Fibroblast of pulmonary artery (primary cell): Measurements from ENCODE around the gene ZSCAN21.

ENCODE experiments used
- DNase-seq: peaks from one replicate; pipeline ENCODE4 v3.0.0-alpha.2; 2010; ENCODE audit warnings: low read depth
- H3K4me3 ChIP-seq: replicated peaks from 2 replicates; pipeline ENCODE4 v1.5.1; 2011; ENCODE audit warnings: low read depth, mild to moderate bottlenecking, control low read depth, low read length, moderate library complexity
- TF ChIP-seq, protein P1 (sequence below): IDR thresholded peaks from 2 replicates; pipeline ENCODE4 v1.5.1; 2011; ENCODE audit warnings: mild to moderate bottlenecking, control low read depth, low read length, inconsistent platforms; ENCODE audit errors: missing control alignments

Gene ZSCAN21

DNA sequence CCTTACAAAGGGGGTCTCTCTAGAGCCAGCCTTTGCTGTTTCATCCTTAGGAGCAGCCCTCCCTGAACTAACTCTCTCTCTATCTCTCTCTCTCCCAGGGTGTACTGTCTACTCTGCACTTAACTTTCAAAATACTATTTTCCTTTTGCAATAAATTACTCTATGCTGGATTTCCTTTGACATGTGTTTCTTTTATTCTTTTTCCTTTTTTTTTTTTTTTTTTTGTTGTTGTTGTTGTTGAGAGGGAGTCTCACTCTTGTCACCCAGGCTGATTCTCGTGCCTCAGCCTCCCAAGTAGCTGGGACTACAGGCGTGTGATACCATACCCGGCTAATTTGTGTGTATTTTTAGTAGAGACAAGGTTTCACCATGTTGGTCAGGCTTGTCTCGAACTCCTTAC, 33.4 kb downstream of the ZSCAN21 start:
- DNase-seq = no peak
- TF ChIP-seq, protein P1, sequence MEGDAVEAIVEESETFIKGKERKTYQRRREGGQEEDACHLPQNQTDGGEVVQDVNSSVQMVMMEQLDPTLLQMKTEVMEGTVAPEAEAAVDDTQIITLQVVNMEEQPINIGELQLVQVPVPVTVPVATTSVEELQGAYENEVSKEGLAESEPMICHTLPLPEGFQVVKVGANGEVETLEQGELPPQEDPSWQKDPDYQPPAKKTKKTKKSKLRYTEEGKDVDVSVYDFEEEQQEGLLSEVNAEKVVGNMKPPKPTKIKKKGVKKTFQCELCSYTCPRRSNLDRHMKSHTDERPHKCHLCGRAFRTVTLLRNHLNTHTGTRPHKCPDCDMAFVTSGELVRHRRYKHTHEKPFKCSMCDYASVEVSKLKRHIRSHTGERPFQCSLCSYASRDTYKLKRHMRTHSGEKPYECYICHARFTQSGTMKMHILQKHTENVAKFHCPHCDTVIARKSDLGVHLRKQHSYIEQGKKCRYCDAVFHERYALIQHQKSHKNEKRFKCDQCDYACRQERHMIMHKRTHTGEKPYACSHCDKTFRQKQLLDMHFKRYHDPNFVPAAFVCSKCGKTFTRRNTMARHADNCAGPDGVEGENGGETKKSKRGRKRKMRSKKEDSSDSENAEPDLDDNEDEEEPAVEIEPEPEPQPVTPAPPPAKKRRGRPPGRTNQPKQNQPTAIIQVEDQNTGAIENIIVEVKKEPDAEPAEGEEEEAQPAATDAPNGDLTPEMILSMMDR = no peak
- no peak overlapping the region for H3K4me3 ChIP-seq

DNA sequence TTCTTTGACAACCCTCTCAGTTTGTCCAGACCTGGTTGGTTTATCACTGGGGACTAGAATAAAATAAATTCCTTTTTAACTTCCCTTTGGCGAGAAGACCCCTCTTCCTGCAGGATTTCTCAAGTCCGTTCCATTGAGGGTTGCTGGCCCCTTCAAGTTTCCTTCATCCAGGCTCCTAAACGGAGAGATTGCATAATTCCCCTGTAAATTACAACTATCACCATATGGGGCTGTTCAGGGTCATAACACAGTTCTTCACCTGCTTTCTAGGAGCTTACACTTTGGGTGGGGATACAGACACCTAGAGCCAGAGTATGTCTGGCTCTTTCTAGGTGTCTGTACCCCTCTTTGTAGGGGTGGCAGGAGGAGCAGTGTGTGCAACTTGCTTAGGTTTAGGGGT, 35.9 kb downstream of the ZSCAN21 start:
- DNase-seq = no peak
- no peak overlapping the region for H3K4me3 ChIP-seq
- TF ChIP-seq, protein P1 = no peak

DNA sequence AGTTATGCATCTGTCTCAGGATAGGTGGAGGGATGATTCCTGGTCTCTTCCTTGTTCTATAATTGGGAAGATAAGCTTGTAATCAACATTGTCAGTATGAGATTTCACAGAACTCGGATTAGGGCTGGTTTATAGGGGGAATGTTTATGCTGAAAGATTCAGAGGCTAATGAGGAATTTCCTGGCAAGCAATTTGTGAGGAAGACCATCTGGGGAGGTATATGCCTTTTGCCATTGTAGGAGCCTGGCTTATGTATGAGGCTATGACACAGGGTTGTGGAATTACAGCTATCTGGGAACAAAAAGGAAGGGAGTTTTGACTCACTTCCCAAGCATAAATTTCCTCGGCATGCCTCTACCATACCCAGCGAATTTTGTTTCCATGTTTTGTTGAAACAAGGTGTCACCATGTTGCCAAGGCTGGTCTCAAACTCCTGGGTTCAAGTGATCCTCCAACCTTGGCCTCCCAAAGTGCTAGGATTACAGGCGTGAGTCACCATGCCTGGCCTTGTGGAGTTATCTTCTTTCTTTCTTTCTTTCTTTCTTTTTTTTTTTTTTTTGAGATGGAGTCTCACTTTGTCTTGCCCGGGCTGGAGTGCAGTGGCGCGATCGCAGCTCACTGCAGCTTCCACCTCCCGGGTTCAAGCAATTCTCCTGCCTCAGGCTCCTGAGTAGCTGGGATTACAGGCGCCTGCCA, 37.6 kb downstream of the ZSCAN21 start:
- TF ChIP-seq, protein P1 = no peak

DNA sequence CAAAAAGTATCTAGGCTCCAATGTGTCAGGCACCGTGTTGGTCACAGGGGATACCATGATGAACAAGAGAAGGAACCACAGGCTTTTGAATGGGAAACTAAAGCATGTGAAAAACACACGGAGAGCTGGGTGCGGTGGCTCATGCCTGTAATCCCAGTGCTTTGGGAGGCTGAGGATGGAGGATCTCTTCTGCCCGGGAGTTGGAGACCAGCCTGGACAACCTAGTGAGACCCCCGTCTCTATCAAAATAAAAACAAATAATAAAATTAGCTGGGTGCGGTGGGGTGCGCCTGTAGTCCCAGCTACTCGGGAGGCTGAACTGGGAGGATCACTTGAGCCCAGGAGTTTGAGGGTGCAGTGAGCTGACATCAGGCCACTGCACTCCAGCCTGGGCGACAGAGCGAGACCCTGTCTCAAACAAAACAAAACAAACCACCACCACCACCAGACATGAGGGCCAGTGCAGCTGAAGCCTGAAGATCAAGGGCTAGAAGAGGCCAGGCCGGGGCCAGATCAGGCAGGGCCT, 38.6 kb downstream of the ZSCAN21 start:
- no peak for DNase-seq
- TF ChIP-seq, protein P1 = no peak
- H3K4me3 ChIP-seq = peak overlapping the region; percentile 68

More for the DNA sequence above, 37.6 kb downstream of the ZSCAN21 start:
- peak; percentile 98 for DNase-seq
- no peak overlapping the region for H3K4me3 ChIP-seq

DNA sequence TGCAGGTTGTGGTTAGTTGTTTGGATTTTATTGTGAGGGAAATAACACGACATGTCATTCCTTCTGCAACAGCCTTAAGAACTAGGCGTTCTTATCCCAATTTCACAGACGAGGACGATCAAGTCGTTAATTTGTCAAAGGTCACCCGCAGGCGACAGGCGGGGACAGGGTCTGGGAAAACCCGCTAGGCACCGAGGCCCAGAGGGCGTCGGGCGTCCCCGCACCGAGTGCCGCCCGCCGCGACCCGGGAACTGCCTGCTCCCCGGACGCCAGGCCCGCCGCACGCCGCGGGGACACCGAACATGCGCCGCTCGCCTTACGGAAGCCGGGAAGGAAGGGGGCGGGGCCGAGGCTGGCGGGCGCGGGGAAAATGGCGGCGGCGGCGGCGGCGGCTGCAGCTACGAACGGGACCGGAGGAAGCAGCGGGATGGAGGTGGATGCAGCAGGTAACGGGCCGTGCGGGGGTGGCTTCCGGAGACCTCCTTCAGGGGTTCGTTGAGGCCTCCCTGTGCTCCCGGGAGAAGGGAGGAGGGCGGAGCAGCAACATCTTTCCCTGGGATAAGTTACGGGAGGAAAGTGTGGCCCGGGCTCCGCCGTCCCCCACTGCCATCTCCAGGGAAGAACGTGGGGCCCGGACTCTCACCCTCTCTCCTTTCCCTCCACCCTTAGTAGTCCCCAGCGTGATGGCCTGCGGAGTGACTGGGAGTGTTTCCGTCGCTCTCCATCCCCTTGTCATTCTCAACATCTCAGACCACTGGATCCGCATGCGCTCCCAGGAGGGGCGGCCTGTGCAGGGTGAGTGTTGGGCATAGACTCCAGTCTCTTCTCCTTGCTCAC, 39.3 kb downstream of the ZSCAN21 start, which contains the start of gene COPS6:
Gene COPS6 (plus strand): TSS at position 349 of the 837 bp plus-strand sequence. CDS start 22 bp downstream, at position 371.
- TF ChIP-seq, protein P1 = no peak
- peak; percentile 74 for DNase-seq
- H3K4me3 ChIP-seq = peak within 1 kb of the TSS; percentile 68

DNA sequence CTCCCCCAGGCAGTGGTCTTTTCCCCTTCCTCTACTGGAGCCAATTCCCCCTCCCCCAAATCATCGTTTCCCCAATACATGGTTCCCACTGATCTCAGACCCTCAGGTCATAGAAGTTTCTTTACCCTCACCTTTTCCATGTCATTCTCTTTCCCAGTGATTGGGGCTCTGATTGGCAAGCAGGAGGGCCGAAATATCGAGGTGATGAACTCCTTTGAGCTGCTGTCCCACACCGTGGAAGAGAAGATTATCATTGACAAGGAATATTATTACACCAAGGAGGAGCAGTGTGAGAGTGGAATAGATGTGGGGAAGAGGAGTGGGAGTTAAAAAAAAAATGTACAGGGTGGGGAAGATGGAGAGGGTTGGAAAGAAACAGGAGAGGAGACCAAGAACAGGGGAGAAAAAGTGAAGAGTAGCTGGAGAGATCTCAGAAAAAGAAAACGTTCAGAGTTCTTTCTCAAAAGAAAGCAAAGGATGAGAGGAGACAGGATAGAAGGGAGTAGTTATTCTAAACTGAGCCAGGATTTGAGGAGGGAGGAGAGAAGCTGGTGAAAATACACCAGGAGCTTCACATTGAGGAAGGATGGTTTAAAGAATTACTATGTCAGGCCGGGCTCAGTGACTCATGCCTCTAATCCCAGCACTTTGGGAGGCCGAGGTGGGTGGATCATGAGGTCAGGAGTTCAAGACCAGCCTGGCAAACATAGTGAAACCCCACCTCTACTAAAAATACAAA, 40.1 kb downstream of the ZSCAN21 start:
- TF ChIP-seq, protein P1 = no peak
- no peak for DNase-seq
- H3K4me3 ChIP-seq = peak overlapping the region; percentile 68
